ENCODE results near the gene RBFOX2. TPM values are rescaled to one million over a fixed set of nuclear protein-coding genes. Genes with fewer than 3 reads are reported as not detected.
"Not testable (repeated sequence)": the region's sequence is repeated elsewhere in the genome, so short reads cannot be mapped to it uniquely, and the experiment has no call there.

The RBFOX2 gene
- total and polyA plus RNA-seq, 3 donors from 2014 or later: 53.4 to 85.2 (median 63.9) TPM

DNA sequence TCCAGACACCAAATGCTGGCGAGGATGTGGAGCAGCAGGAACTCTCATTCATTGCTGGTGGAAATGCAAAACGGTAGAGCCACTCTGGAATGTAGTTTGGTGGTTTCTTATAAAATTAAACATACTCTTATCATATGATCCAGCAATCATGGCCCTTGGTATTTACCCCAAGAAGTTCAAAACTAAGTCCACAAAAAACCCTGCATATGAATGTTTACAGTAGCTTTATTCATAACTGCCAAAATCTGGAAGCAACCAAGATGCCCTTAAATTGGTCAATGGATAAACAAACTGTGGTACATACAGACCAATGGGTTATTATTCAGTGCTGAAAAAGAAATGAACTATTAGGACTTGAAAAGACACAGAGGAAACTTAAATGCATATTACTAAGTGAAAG is 223.2 kb downstream of the RBFOX2 start:
- TF ChIP-seq, protein P1, sequence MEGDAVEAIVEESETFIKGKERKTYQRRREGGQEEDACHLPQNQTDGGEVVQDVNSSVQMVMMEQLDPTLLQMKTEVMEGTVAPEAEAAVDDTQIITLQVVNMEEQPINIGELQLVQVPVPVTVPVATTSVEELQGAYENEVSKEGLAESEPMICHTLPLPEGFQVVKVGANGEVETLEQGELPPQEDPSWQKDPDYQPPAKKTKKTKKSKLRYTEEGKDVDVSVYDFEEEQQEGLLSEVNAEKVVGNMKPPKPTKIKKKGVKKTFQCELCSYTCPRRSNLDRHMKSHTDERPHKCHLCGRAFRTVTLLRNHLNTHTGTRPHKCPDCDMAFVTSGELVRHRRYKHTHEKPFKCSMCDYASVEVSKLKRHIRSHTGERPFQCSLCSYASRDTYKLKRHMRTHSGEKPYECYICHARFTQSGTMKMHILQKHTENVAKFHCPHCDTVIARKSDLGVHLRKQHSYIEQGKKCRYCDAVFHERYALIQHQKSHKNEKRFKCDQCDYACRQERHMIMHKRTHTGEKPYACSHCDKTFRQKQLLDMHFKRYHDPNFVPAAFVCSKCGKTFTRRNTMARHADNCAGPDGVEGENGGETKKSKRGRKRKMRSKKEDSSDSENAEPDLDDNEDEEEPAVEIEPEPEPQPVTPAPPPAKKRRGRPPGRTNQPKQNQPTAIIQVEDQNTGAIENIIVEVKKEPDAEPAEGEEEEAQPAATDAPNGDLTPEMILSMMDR (IDR thresholded peaks at IDR 0.05): no peak
- no peak for TF ChIP-seq POLR2A (IDR thresholded peaks at IDR 0.05)
- H3K27me3 ChIP-seq: no peaks in the 10 kb centered on the region
- WGBS, 2 donors: 91 to 93% methylated on average over 2 of the region's 2 CpGs
- no peak overlapping the region for H3K27ac ChIP-seq
- no peaks in the 10 kb centered on the region for H3K36me3 ChIP-seq (ENCODE audit: low read depth, missing control alignments)
- intact Hi-C loops (cut with DNase I; ENCODE audit: low total_unique reads): no loop called here
- no peaks in the 10 kb centered on the region for H3K9me3 ChIP-seq
- no peaks in the 10 kb centered on the region for H3K4me1 ChIP-seq
- DNase-seq: no peak
- H3K4me3 ChIP-seq: no peak overlapping the region

DNA sequence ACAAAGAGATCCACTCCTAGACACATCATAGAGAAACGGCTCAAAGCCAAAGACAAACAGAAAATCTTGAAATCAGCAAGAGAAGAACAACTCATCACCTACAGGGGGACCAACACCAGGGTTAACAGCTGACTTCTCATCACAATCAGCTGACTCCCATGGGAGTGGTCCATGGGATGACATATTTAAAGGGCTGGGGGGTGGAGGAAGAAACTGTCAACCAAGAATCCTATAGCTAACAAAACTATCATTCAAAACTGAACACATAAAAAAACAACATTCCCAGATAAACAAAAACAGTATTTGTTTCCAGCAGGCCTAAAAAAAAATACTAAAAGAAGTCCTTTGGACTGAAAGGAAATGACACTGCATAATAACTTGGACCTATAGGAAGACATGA is 224.2 kb downstream of the RBFOX2 start:
- Histone ChIP-seq H3K4me1 (no peaks in the 10 kb centered on the region), H3K27ac (no peak overlapping the region), H3K36me3 (ENCODE audit: low read depth, missing control alignments) (no peaks in the 10 kb centered on the region), H3K9me3 (no peaks in the 10 kb centered on the region), H3K4me3 (no peak overlapping the region), H3K27me3 (no peaks in the 10 kb centered on the region)
- no peak for DNase-seq
- 93 to 97% methylated on average over 1 of the region's 1 CpG for WGBS, 2 donors
- TF ChIP-seq POLR2A (IDR thresholded peaks at IDR 0.05): no peak
- TF ChIP-seq, protein P1 (IDR thresholded peaks at IDR 0.05): no peak
- intact Hi-C loops (cut with DNase I; ENCODE audit: low total_unique reads): no loop called here

DNA sequence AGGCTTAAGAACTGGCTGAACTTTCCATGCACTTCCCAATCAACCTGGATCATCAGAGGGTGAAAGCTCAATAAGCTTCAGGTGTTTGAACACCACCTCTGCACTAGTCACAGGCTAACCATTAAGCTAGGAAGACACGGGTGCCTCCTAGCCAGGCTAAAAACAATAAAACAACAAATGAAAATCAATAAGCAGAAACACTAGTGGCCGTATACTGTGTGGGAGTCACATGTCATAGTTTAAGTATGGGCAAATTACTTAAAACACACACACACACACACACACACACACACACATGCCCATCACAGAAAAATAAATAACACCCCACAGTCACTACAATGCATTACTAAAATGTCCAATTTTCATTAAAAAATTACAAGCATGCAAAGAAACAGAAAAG is 225.7 kb downstream of the RBFOX2 start:
- H3K4me1 ChIP-seq: no peaks in the 10 kb centered on the region
- 52 to 88% methylated on average over 2 of the region's 2 CpGs for WGBS, 2 donors
- intact Hi-C loops (cut with DNase I; ENCODE audit: low total_unique reads): no loop called here
- DNase-seq: no peak
- no peak overlapping the region for H3K27ac ChIP-seq
- no peaks in the 10 kb centered on the region for H3K36me3 ChIP-seq (ENCODE audit: low read depth, missing control alignments)
- H3K9me3 ChIP-seq: no peaks in the 10 kb centered on the region
- TF ChIP-seq POLR2A (IDR thresholded peaks at IDR 0.05): no peak
- TF ChIP-seq, protein P1 (IDR thresholded peaks at IDR 0.05): no peak
- no peaks in the 10 kb centered on the region for H3K27me3 ChIP-seq
- H3K4me3 ChIP-seq: no peak overlapping the region

DNA sequence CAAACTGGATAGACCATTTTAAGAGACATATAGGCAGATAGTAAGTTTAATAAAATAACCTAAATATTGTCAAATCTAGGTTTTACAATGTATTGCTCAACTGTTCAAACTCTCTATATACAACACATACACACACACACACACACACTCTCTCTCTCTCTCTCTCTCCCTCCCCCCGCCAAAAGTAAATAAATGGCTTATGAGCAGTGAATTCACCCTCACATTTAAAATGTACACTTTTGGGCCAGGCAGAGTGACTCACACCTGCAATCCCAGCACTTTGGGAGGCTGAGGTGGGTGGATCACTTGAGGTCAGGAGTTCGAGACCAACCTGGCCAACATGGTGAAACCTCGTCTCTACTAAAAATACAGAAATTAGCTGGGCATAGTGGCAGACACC is 227.3 kb downstream of the RBFOX2 start:
- H3K27me3 ChIP-seq; H3K36me3 ChIP-seq (ENCODE audit: low read depth, missing control alignments); H3K4me1 ChIP-seq; H3K9me3 ChIP-seq; DNase-seq; H3K4me3 ChIP-seq; intact Hi-C loops (cut with DNase I; ENCODE audit: low total_unique reads); H3K27ac ChIP-seq: not testable (repeated sequence)
- WGBS, 2 donors: 87 to 91% methylated on average over 3 of the region's 3 CpGs

DNA sequence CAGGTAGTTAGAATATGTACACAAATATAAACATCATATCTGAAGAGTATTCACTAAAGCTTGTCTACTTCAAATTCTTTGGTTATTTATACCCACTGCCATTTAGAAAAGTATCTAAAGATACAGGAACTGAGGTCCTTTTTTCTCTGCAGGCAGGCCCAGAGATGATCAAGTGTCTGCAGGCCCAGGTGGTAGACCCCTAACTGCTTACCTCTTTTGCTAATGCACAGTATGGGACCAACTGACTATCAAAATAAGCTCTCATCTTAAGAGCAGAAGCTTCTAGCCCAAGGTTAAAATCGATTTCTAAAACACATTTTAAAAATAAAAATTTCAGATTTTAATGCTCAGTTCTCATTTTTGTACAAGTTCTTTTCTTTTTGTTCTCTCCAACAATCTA is 229.5 kb downstream of the RBFOX2 start:
- Histone ChIP-seq H3K4me3 (no peak overlapping the region), H3K4me1 (no peaks in the 10 kb centered on the region), H3K36me3 (ENCODE audit: low read depth, missing control alignments) (no peaks in the 10 kb centered on the region), H3K9me3 (no peaks in the 10 kb centered on the region), H3K27me3 (no peaks in the 10 kb centered on the region), H3K27ac (no peak overlapping the region)
- no peak for TF ChIP-seq POLR2A (IDR thresholded peaks at IDR 0.05)
- TF ChIP-seq, protein P1 (IDR thresholded peaks at IDR 0.05): no peak
- DNase-seq: no peak
- whole genome bisulfite sequencing, 2 donors: 72 to 87% methylated on average over 1 of the region's 1 CpG
- intact Hi-C loops (cut with DNase I; ENCODE audit: low total_unique reads): no loop called here
